Liver (tissue), 9 donors: Measurements from ENCODE around the gene HTR2B. TPM values are rescaled to one million over a fixed set of nuclear protein-coding genes. Genes with fewer than 3 reads are reported as not detected.

Source experiments
- DNase-seq: peaks from one replicate; pipeline ENCODE4 v3.0.0-alpha.2; 2017; ENCODE audit warnings: low spot score
- H3K27ac ChIP-seq, 2 donors: one replicate each; pipeline ENCODE4 v1.7.0; 2013; ENCODE audit warnings: inconsistent platforms in 2 of 2, low read length in 2 of 2, control low read depth in 1 of 2, low read depth in 1 of 2, mild to moderate bottlenecking in 1 of 2
- H3K27me3 ChIP-seq, 4 donors: one replicate each; pipeline versions ENCODE4 v1.6.1 to v1.7.0; 2013; ENCODE audit warnings: low read length in 3 of 4, inconsistent platforms in 1 of 4, mild to moderate bottlenecking in 1 of 4, moderate library complexity in 1 of 4; ENCODE audit not compliant: control insufficient read depth in 4 of 4, insufficient read depth in 4 of 4
- H3K36me3 ChIP-seq, 4 donors: one replicate each; pipeline versions ENCODE4 v1.6.1 to v1.7.0; 2013; ENCODE audit warnings: low read length in 3 of 4, mild to moderate bottlenecking in 3 of 4, low read depth in 1 of 4, moderate library complexity in 1 of 4; ENCODE audit not compliant: control insufficient read depth in 4 of 4, insufficient read depth in 3 of 4
- H3K4me1 ChIP-seq, 4 donors: one replicate each; pipeline versions ENCODE4 v1.6.1 to v1.7.0; 2013; ENCODE audit warnings: low read length in 3 of 4, mild to moderate bottlenecking in 3 of 4, moderate library complexity in 1 of 4; ENCODE audit not compliant: control insufficient read depth in 4 of 4, insufficient read depth in 4 of 4
- H3K4me3 ChIP-seq, 3 donors: one replicate each; pipeline versions ENCODE4 v1.6.1 to v1.7.0; 2013; ENCODE audit warnings: low read length in 3 of 3, control low read depth in 1 of 3, low read depth in 1 of 3, mild to moderate bottlenecking in 1 of 3
- H3K9ac ChIP-seq, 2 donors: one replicate each; pipeline ENCODE4 v1.7.0; 2013; ENCODE audit warnings: low read length in 2 of 2, mild to moderate bottlenecking in 2 of 2, moderate library complexity in 2 of 2, control low read depth in 1 of 2, low read depth in 1 of 2
- H3K9me3 ChIP-seq, 4 donors: one replicate each; pipeline versions ENCODE4 v1.6.1 to v1.7.0; 2013; ENCODE audit warnings: low read length in 3 of 4; ENCODE audit not compliant: control insufficient read depth in 4 of 4
- EGR1 ChIP-seq, 2 donors: IDR thresholded peaks; 2 replicates each; pipeline ENCODE4 v1.6.1; 2016 to 2018; ENCODE audit warnings: antibody characterized with exemption in 2 of 2, low read depth in 2 of 2
- FOXA1 ChIP-seq: IDR thresholded peaks from 2 replicates; pipeline ENCODE4 v1.6.1; 2016; ENCODE audit warnings: antibody characterized with exemption
- FOXA2 ChIP-seq: IDR thresholded peaks from 2 replicates; pipeline ENCODE4 v1.6.1; 2016; ENCODE audit warnings: antibody characterized with exemption
- GABPA ChIP-seq, 2 donors: IDR thresholded peaks in 1 of 2; conservative IDR thresholded peaks in 1 of 2; 2 replicates each; pipeline ENCODE4 v1.6.1; 2016; ENCODE audit warnings: antibody characterized with exemption in 2 of 2, mild to moderate bottlenecking in 1 of 2, moderate library complexity in 1 of 2
- HNF4A ChIP-seq, 2 donors: conservative IDR thresholded peaks; 2 replicates each; pipeline ENCODE4 v1.6.1; 2016; ENCODE audit warnings: antibody characterized with exemption in 2 of 2, mild to moderate bottlenecking in 2 of 2
- HNF4G ChIP-seq: IDR thresholded peaks from 2 replicates; pipeline ENCODE4 v1.6.1; 2016; ENCODE audit warnings: antibody characterized with exemption
- NR2F2 ChIP-seq: IDR thresholded peaks from 2 replicates; pipeline ENCODE4 v1.6.1; 2016; ENCODE audit warnings: antibody characterized with exemption
- RAD21 ChIP-seq, 2 donors: IDR thresholded peaks; 2 replicates each; pipeline ENCODE4 v1.6.1; 2016; ENCODE audit warnings: antibody characterized with exemption in 2 of 2, mild to moderate bottlenecking in 2 of 2
- REST ChIP-seq: IDR thresholded peaks from 2 replicates; pipeline ENCODE4 v1.6.1; 2016; ENCODE audit warnings: antibody characterized with exemption, mild to moderate bottlenecking
- SP1 ChIP-seq: IDR thresholded peaks from 2 replicates; pipeline ENCODE4 v1.6.1; 2018; ENCODE audit warnings: antibody characterized with exemption, mild to moderate bottlenecking
- TAF1 ChIP-seq: conservative IDR thresholded peaks from 2 replicates; pipeline ENCODE4 v1.6.1; 2016; ENCODE audit warnings: antibody characterized with exemption, mild to moderate bottlenecking
- YY1 ChIP-seq: IDR thresholded peaks from 2 replicates; pipeline ENCODE4 v1.6.1; 2016; ENCODE audit warnings: antibody characterized with exemption, mild to moderate bottlenecking
- WGBS: extraction: QIAGEN DNeasy Blood & Tissue Kit; methylation state at CpG from one replicate; pipeline ENCODE4 v1.1.7; 2013; 5-methylcytosine and 5-hydroxymethylcytosine counted together
- polyA plus RNA-seq, 2 donors: library from polyadenylated mRNA; stranded (reverse) in 1 of 2; unstranded in 1 of 2; fragments of 200-250 nt in 1 of 2; fragments of >200 nt in 1 of 2; fragmentation: Nextera tagmentation in 1 of 2; extraction: Ambion mirVana in 1 of 2; gene quantifications; one replicate each; pipeline versions ENCODE4 v1.2.1 to v1.2.3, GENCODE V29; 2013 to 2015
- total RNA-seq, 2 donors: library from RNA; depleted of rRNA; stranded (reverse); fragments of >200 nt; gene quantifications; one replicate each; pipeline ENCODE4 v1.2.3, GENCODE V29; 2014
- TF ChIP-seq, protein P1 (sequence below): IDR thresholded peaks from 2 replicates; pipeline ENCODE4 v1.6.1; 2016; ENCODE audit warnings: antibody characterized with exemption
- TF ChIP-seq, protein P2 (sequence below): IDR thresholded peaks from 2 replicates; pipeline ENCODE4 v1.6.1; 2016; ENCODE audit warnings: antibody characterized with exemption
- TF ChIP-seq, protein P3 (sequence below): fragments of 150-350 bp; IDR thresholded peaks from 2 replicates; pipeline ENCODE4 v1.5.1; 2017; ENCODE audit warnings: improper control_type of control experiment, low read depth, low read length; ENCODE audit not compliant: missing input control
- TF ChIP-seq, protein P4 (sequence below): IDR thresholded peaks from 2 replicates; pipeline ENCODE4 v1.6.1; 2016; ENCODE audit warnings: antibody characterized with exemption
- donor health status: healthy.
- donor health status: healthy.
- donor health status: healthy.
- donor health status: healthy.
- donor health status: healthy.

The HTR2B gene
- total and polyA plus RNA-seq, 4 donors, result 0.09 to 1.0 (median 0.63) TPM

DNA sequence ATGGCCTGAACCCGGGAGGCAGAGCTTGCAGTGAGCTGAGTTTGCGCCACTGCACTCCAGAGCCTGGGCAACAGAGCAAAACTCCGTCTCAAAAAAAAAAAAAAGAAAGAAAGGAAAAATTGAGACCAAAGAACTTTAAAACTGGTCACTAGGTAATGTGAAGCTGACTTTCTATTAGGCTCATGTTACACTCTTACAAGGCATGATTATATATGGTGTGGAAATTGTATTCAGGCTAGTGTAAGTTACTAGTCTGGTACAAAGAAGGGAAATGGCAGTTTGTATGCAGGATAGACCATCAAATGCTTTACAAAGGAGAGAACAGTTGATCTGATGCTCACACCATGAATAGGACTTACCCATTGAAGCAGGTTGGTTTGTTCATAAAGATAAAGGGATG lies 38.2 kb upstream of the HTR2B start:
- H3K4me1 ChIP-seq, result no peaks in the 10 kb centered on the region
- H3K4me3 ChIP-seq, result no peak overlapping the region
- no peak overlapping the region for H3K27ac ChIP-seq
- no peaks in the 10 kb centered on the region for H3K27me3 ChIP-seq
- H3K9me3 ChIP-seq, result no peaks in the 10 kb centered on the region
- peaks cover 3 to 46% (median 40%) of the 10 kb centered on the region in 4 donors for H3K36me3 ChIP-seq
- DNase-seq, result no peak
- 93% methylated on average over 3 of the region's 3 CpGs for WGBS
- no peak overlapping the region for H3K9ac ChIP-seq
- TF ChIP-seq SP1 (no peak), TAF1 (no peak), HNF4A (conservative IDR thresholded peaks at IDR 0.05) (no peak), FOXA2 (no peak), NR2F2 (no peak), REST (no peak), YY1 (no peak), RAD21 (IDR thresholded peaks at IDR 0.05) (no peak), HNF4G (no peak), EGR1 (IDR thresholded peaks at IDR 0.05; ENCODE audit: low read depth in 2 of 2) (no peak), FOXA1 (no peak)
- TF ChIP-seq, protein P1, sequence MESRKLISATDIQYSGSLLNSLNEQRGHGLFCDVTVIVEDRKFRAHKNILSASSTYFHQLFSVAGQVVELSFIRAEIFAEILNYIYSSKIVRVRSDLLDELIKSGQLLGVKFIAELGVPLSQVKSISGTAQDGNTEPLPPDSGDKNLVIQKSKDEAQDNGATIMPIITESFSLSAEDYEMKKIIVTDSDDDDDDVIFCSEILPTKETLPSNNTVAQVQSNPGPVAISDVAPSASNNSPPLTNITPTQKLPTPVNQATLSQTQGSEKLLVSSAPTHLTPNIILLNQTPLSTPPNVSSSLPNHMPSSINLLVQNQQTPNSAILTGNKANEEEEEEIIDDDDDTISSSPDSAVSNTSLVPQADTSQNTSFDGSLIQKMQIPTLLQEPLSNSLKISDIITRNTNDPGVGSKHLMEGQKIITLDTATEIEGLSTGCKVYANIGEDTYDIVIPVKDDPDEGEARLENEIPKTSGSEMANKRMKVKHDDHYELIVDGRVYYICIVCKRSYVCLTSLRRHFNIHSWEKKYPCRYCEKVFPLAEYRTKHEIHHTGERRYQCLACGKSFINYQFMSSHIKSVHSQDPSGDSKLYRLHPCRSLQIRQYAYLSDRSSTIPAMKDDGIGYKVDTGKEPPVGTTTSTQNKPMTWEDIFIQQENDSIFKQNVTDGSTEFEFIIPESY, result no peak
- TF ChIP-seq, protein P2, sequence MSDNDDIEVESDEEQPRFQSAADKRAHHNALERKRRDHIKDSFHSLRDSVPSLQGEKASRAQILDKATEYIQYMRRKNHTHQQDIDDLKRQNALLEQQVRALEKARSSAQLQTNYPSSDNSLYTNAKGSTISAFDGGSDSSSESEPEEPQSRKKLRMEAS, result no peak
- TF ChIP-seq, protein P3, sequence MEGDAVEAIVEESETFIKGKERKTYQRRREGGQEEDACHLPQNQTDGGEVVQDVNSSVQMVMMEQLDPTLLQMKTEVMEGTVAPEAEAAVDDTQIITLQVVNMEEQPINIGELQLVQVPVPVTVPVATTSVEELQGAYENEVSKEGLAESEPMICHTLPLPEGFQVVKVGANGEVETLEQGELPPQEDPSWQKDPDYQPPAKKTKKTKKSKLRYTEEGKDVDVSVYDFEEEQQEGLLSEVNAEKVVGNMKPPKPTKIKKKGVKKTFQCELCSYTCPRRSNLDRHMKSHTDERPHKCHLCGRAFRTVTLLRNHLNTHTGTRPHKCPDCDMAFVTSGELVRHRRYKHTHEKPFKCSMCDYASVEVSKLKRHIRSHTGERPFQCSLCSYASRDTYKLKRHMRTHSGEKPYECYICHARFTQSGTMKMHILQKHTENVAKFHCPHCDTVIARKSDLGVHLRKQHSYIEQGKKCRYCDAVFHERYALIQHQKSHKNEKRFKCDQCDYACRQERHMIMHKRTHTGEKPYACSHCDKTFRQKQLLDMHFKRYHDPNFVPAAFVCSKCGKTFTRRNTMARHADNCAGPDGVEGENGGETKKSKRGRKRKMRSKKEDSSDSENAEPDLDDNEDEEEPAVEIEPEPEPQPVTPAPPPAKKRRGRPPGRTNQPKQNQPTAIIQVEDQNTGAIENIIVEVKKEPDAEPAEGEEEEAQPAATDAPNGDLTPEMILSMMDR, result no peak
- TF ChIP-seq, protein P4, sequence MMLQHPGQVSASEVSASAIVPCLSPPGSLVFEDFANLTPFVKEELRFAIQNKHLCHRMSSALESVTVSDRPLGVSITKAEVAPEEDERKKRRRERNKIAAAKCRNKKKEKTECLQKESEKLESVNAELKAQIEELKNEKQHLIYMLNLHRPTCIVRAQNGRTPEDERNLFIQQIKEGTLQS, result no peak

DNA sequence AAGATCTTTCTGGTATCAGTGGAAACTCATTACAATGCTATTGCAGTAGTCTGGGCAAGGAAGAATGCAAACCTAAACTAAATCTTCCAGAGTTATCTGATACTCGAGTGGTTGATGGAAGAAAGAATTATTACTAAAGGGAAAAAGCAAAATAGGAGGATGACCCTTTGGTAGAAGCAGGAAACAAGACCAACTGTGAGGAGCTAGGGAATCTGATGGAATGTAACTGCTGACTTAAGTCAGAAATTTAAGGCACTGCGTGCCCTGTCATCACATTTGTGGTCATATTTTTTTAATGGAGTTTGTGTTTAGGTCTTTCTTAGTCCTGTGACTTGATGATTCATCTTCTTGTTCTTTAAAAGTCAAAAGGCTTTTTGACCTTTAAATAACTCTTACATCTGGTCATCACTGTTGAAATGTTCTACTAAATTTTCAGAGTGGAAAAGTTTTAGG lies 37.1 kb upstream of the HTR2B start:
- TF ChIP-seq GABPA (IDR thresholded peaks at IDR 0.05 in 1 of 2, conservative IDR thresholded peaks at IDR 0.05 in 1 of 2) (no peak), NR2F2 (peak; percentile 36), REST (no peak)
- H3K27ac ChIP-seq, result no peak overlapping the region
- peaks cover 3 to 40% (median 30%) of the 10 kb centered on the region in 4 donors for H3K36me3 ChIP-seq
- H3K4me1 ChIP-seq, result no peaks in the 10 kb centered on the region
- WGBS, result 73% methylated on average over 2 of the region's 2 CpGs
- H3K9ac ChIP-seq, result no peak overlapping the region
- no peaks in the 10 kb centered on the region for H3K9me3 ChIP-seq
- no peak overlapping the region for H3K4me3 ChIP-seq
- no peaks in the 10 kb centered on the region for H3K27me3 ChIP-seq
- DNase-seq, result no peak
